A549 (cell line): Measurements from ENCODE around the gene ATAD2B. TPM values are rescaled to one million over a fixed set of nuclear protein-coding genes. Genes with fewer than 3 reads are reported as not detected.

ENCODE experiments used
- ATAC-seq, 2 experiments: fragments of 200-7000 bp in 1 of 2; fragments of >200 bp in 1 of 2; cut with Nextera tagmentation in 1 of 2; cut with Tn5 transposase in 1 of 2; 3 replicates each; pipeline versions ENCODE4 v1.8.0 to v1.9.1; 2018 to 2020; ENCODE audit warnings: mild to moderate bottlenecking in 1 of 2, moderate library complexity in 1 of 2
- CTCF ChIA-PET: fragments of 300-600 bp; sonication (Branson Sonifier 250); formaldehyde crosslinking; extraction: SDS; loops from one replicate; lab custom pipeline; 2021; ENCODE audit warnings: antibody characterized with exemption, inconsistent platforms; lab: Yijun Ruan, JAX
- POLR2A ChIA-PET: fragments of 350-600 bp; formaldehyde crosslinking; extraction: SDS; loops from one replicate; lab custom pipeline; 2021; ENCODE audit warnings: antibody characterized with exemption, inconsistent platforms; lab: Yijun Ruan, JAX
- DNase-seq, 2 experiments: peaks; one replicate each; pipeline versions ENCODE4 v3.0.0 to v3.0.0-alpha.2; 2011 to 2016; ENCODE audit warnings: low read depth in 1 of 2, low spot score in 1 of 2
- FAIRE-seq: peaks from 2 replicates; lab custom pipeline; 2011; peaks lifted over from hg19 to GRCh38; lab: Jason Lieb, UNC
- H3K27ac ChIP-seq, 2 experiments: fragments of >200 bp; sonication (Bioruptor Twin); formaldehyde crosslinking; 3 replicates each; pipeline ENCODE4 v1.5.1; 2016 to 2017
- H3K4me1 ChIP-seq: fragments of >200 bp; sonication (Bioruptor Twin); formaldehyde crosslinking; 3 replicates; pipeline ENCODE4 v1.6.1; 2016
- H3K4me2 ChIP-seq: fragments of >200 bp; sonication (Bioruptor Twin); formaldehyde crosslinking; 3 replicates; pipeline ENCODE4 v1.6.1; 2016
- H3K4me3 ChIP-seq: fragments of >200 bp; sonication (Bioruptor Twin); formaldehyde crosslinking; 3 replicates; pipeline ENCODE4 v1.5.1; 2016
- H3K9me3 ChIP-seq: fragments of >200 bp; sonication (Bioruptor Twin); formaldehyde crosslinking; 3 replicates; pipeline ENCODE4 v1.6.1; 2016
- CHD4 ChIP-seq: fragments of 200-600 bp; sonication (generic); IDR thresholded peaks from 2 replicates; pipeline ENCODE4 v1.6.1; 2016; ENCODE audit warnings: antibody characterized with exemption, mild to moderate bottlenecking, borderline replicate concordance
- E2F6 ChIP-seq: IDR thresholded peaks from 2 replicates; pipeline ENCODE4 v1.6.1; 2012; ENCODE audit warnings: low read depth, borderline replicate concordance
- FOSL2 ChIP-seq, 2 experiments: fragments of 450-650 bp in 1 of 2; fragments of >200 bp in 1 of 2; sonication (Bioruptor Twin) in 1 of 2; formaldehyde crosslinking; IDR thresholded peaks; 2 replicates each; pipeline versions ENCODE4 v1.5.0 to v1.6.1; 2016 to 2020; ENCODE audit warnings: mild to moderate bottlenecking in 1 of 2, moderate library complexity in 1 of 2
- GATA3 ChIP-seq: IDR thresholded peaks from 2 replicates; pipeline ENCODE4 v1.6.1; 2012; ENCODE audit warnings: borderline replicate concordance
- HDAC2 ChIP-seq: fragments of 200-600 bp; sonication (generic); IDR thresholded peaks from 2 replicates; pipeline ENCODE4 v1.6.1; 2016
- HEYL ChIP-seq: fragments of 250-450 bp; sonication (Bioruptor Pico); IDR thresholded peaks from 2 replicates; pipeline ENCODE4 v1.8.0; 2021; ENCODE audit warnings: mild to moderate bottlenecking, moderate library complexity
- HOXA7 ChIP-seq: fragments of 250-450 bp; sonication (Bioruptor Pico); IDR thresholded peaks from 2 replicates; pipeline ENCODE4 v1.5.0; 2020; ENCODE audit warnings: mild to moderate bottlenecking, moderate library complexity
- KDM1A ChIP-seq: fragments of 200-600 bp; sonication (generic); IDR thresholded peaks from 2 replicates; pipeline ENCODE4 v1.6.1; 2016; ENCODE audit warnings: low read depth, mild to moderate bottlenecking
- MAFK ChIP-seq: fragments of 450-650 bp; IDR thresholded peaks from 2 replicates; pipeline ENCODE4 v1.6.1; 2014; ENCODE audit not compliant: partially characterized antibody
- MYC ChIP-seq: IDR thresholded peaks from 2 replicates; pipeline ENCODE4 v1.6.1; 2012; ENCODE audit warnings: mild to moderate bottlenecking, inconsistent platforms, low read length, improper control_type of control experiment, borderline replicate concordance
- NFE2L2 ChIP-seq: fragments of 150-350 bp; conservative IDR thresholded peaks from 2 replicates; pipeline ENCODE4 v1.6.1; 2014; ENCODE audit warnings: low read length
- NR3C1 ChIP-seq: fragments of >200 bp; sonication (Bioruptor Twin); formaldehyde crosslinking; IDR thresholded peaks from 3 replicates; pipeline ENCODE4 v1.6.1; 2017
- PHF8 ChIP-seq: fragments of 200-600 bp; sonication (generic); IDR thresholded peaks from 2 replicates; pipeline ENCODE4 v1.6.1; 2016; ENCODE audit warnings: low read depth, mild to moderate bottlenecking, antibody characterized with exemption, moderate library complexity, borderline replicate concordance
- RCOR1 ChIP-seq: fragments of 150-350 bp; IDR thresholded peaks from 2 replicates; pipeline ENCODE4 v1.6.1; 2014; ENCODE audit warnings: antibody characterized with exemption, low read length, low read depth
- REST ChIP-seq: fragments of 200-600 bp; sonication (generic); IDR thresholded peaks from 2 replicates; pipeline ENCODE4 v1.6.1; 2016; ENCODE audit warnings: antibody characterized with exemption, mild to moderate bottlenecking, moderate library complexity
- RFX5 ChIP-seq: fragments of 450-650 bp; IDR thresholded peaks from 2 replicates; pipeline ENCODE4 v1.7.1; 2014; ENCODE audit warnings: antibody characterized with exemption, mild to moderate bottlenecking, moderate library complexity
- RNF2 ChIP-seq: fragments of 200-600 bp; sonication (generic); IDR thresholded peaks from 2 replicates; pipeline ENCODE4 v1.6.1; 2016; ENCODE audit warnings: low read depth, mild to moderate bottlenecking, antibody characterized with exemption, moderate library complexity, borderline replicate concordance
- TFCP2L1 ChIP-seq: fragments of 250-450 bp; sonication (Bioruptor Pico); IDR thresholded peaks from 2 replicates; pipeline ENCODE4 v1.5.0; 2021; ENCODE audit warnings: mild to moderate bottlenecking
- TP53 ChIP-seq: fragments of 250-450 bp; sonication (Bioruptor Pico); IDR thresholded peaks from 2 replicates; pipeline ENCODE4 v1.5.0; 2021; ENCODE audit warnings: mild to moderate bottlenecking, moderate library complexity
- ZFP36 ChIP-seq: fragments of 450-650 bp; IDR thresholded peaks from 2 replicates; pipeline ENCODE4 v1.6.1; 2014; ENCODE audit warnings: borderline replicate concordance; ENCODE audit not compliant: partially characterized antibody
- WGBS: methylation state at CpG from one replicate; pipeline ENCODE4 v1.1.6; 2017; ENCODE audit errors: missing lambda C conversion rate; 5-methylcytosine and 5-hydroxymethylcytosine counted together
- polyA plus RNA-seq, 4 experiments: library from polyadenylated mRNA; depleted of rRNA in 3 of 4; stranded (reverse); fragments of >200 nt; fragmentation: RNase III in 1 of 4; extraction: RNeasy Plus Mini Kit Qiagen cat#74134 plus additional on column Dnase treatment in 1 of 4; gene quantifications; 2 replicates in 3 of 4; 3 replicates in 1 of 4; pipeline ENCODE4 v1.2.3, GENCODE V29; 2011 to 2017
- TF ChIP-seq, protein P1 (sequence below): IDR thresholded peaks from 2 replicates; pipeline ENCODE4 v1.6.1; 2012
- TF ChIP-seq, protein P2 (sequence below): fragments of >200 bp; sonication (Bioruptor Twin); formaldehyde crosslinking; IDR thresholded peaks from 2 replicates; pipeline ENCODE4 v1.6.1; 2016

Gene ATAD2B
- polyA plus RNA-seq, 2 of the 4 experiments (the other 2 are of a cell fraction), result 5.4 to 13.1 TPM

GRCh38 chr2:23843051-23843976 lies 83.6 kb downstream of the ATAD2B start:
- POLR2A ChIA-PET, result no interaction called here
- ATAC-seq, result no peak
- Histone ChIP-seq H3K9me3 (peaks cover 13% of the 10 kb centered on the region; the same call in 1 of the 3 replicates), H3K27ac (0 out of 6 replicates have a peak overlapping the region, but pooled peaks of 1 of the 2 experiments have one; percentile 3), H3K4me3 (no peak overlapping the region), H3K4me2 (no peak overlapping the region), H3K4me1 (no peaks in the 10 kb centered on the region)
- WGBS, result 85% methylated on average over 7 of the region's 7 CpGs
- DNase-seq, result no peak
- TF ChIP-seq HDAC2 (no peak), ZFP36 (no peak), MYC (no peak), NR3C1 (no peak), MAFK (peak; percentile 12)
- TF ChIP-seq, all 56 proteins: peak for 1
- no peak for FAIRE-seq
- CTCF ChIA-PET, result no interaction called here

DNA sequence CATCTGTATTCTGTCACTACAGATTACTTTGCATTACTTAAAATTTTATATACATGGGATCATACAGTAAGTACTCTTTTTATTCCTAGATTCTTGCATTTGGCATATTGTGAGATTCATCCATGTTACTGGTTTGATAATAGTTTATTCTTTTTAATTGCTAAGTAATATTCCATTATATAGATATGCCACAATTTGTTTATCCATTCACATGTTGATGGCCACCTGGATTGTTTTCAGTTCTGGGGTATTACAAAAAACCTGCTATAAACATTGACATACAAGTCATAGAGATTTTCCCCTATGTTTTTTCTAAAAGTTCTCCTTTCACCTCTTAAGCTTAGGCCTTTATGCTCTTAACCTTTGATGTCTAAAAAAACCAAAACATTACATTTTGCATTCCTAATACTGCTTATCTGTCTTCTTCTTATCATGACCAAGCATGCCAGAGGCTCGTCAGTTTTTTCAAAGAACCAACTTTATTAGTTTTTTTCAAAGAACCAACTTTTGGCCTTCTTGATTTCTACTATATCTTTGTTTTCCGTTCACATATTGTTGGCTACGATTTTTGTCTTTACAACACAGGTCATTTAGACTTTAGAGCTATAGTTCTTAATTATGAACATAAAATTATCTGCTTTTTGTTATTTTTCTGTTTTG lies 86.9 kb downstream of the ATAD2B start:
- ChIA-PET POLR2A (no interaction called here), CTCF (no interaction called here)
- Histone ChIP-seq H3K9me3 (peaks cover 8% of the 10 kb centered on the region; the same call in 1 of the 3 replicates), H3K27ac (no peak overlapping the region), H3K4me3 (no peak overlapping the region), H3K4me1 (no peaks in the 10 kb centered on the region), H3K4me2 (no peak overlapping the region)
- DNase-seq (no peak), ATAC-seq (no peak), FAIRE-seq (no peak)
- 71% methylated on average over 3 of the region's 3 CpGs for WGBS
- no peak for TF ChIP-seq CHD4
- TF ChIP-seq RNF2, result no peak
- no peak for TF ChIP-seq HDAC2
- no peak for TF ChIP-seq RCOR1
- TF ChIP-seq, protein P1, sequence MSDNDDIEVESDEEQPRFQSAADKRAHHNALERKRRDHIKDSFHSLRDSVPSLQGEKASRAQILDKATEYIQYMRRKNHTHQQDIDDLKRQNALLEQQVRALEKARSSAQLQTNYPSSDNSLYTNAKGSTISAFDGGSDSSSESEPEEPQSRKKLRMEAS, result no peak
- TF ChIP-seq HOXA7 (CRISPR knock-in tag), result no peak
- TF ChIP-seq TP53 (CRISPR knock-in tag), result no peak
- TF ChIP-seq FOSL2 (IDR thresholded peaks at IDR 0.05), result no peak
- TF ChIP-seq FOSL2 (CRISPR knock-in tag; IDR thresholded peaks at IDR 0.05), result no peak
- no peak for TF ChIP-seq E2F6
- TF ChIP-seq NR3C1, result no peak
- no peak for TF ChIP-seq HEYL (CRISPR knock-in tag)
- no peak for TF ChIP-seq NFE2L2
- TF ChIP-seq REST, result no peak
- TF ChIP-seq KDM1A, result no peak
- no peak for TF ChIP-seq GATA3
- TF ChIP-seq ZFP36, result no peak
- TF ChIP-seq RFX5, result no peak
- no peak for TF ChIP-seq TFCP2L1 (CRISPR knock-in tag)
- TF ChIP-seq, protein P2, sequence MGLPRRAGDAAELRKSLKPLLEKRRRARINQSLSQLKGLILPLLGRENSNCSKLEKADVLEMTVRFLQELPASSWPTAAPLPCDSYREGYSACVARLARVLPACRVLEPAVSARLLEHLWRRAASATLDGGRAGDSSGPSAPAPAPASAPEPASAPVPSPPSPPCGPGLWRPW, result no peak
- TF ChIP-seq PHF8, result no peak
